ENCODE measurements around the gene SEPTIN3. TPM values are rescaled to one million over a fixed set of nuclear protein-coding genes. Genes with fewer than 3 reads are reported as not detected.

The SEPTIN3 gene
- total RNA-seq, 1 donor, result under 0.01 TPM

GRCh38 chr22:42013385-42013784 is 44.1 kb downstream of the SEPTIN3 start:
- no peak for DNase-seq (ENCODE audit: low read depth)
- H3K4me3 ChIP-seq (ENCODE audit: low read depth, low read length), result no peak overlapping the region
- TF ChIP-seq CTCF (IDR thresholded peaks at IDR 0.05; ENCODE audit: insufficient read depth, low read depth, low read length), result no peak

GRCh38 chr22:42016111-42016510 is 46.9 kb downstream of the SEPTIN3 start:
- DNase-seq (ENCODE audit: low read depth), result no peak
- TF ChIP-seq CTCF (IDR thresholded peaks at IDR 0.05; ENCODE audit: insufficient read depth, low read depth, low read length), result no peak

GRCh38 chr22:42018224-42018623 is 49.0 kb downstream of the SEPTIN3 start:
- no peak for TF ChIP-seq CTCF (IDR thresholded peaks at IDR 0.05; ENCODE audit: insufficient read depth, low read depth, low read length)
- no peak for DNase-seq (ENCODE audit: low read depth)
- H3K4me3 ChIP-seq (ENCODE audit: low read depth, low read length), result no peak overlapping the region

More at GRCh38 chr22:42016111-42016510, 46.9 kb downstream of the SEPTIN3 start:
- no peak overlapping the region for H3K4me3 ChIP-seq (ENCODE audit: low read depth, low read length)

Other genes with a start within 250 kb of the SEPTIN3 start
- 11.3 and 16.0 TPM in 2 replicates for gene CCDC134, start 168.8 kb upstream of the SEPTIN3 start, total RNA-seq
- gene SREBF2, start 136.3 kb upstream of the SEPTIN3 start, total RNA-seq, result 83.3 and 104 TPM in 2 replicates
- not detected in 2 replicates for gene SHISA8, start 54.4 kb upstream of the SEPTIN3 start, total RNA-seq
- under 0.01 TPM in 2 replicates for gene TNFRSF13C, start 42.6 kb upstream of the SEPTIN3 start, total RNA-seq
- gene CENPM, start 22.3 kb upstream of the SEPTIN3 start, total RNA-seq, result 14.2 and 21.6 TPM in 2 replicates
- gene WBP2NL, start 29.3 kb downstream of the SEPTIN3 start, total RNA-seq, result 0.32 and 0.43 TPM in 2 replicates
- 31.1 and 41.6 TPM in 2 replicates for gene NAGA, start 101.4 kb downstream of the SEPTIN3 start, total RNA-seq
- gene PHETA2, start 104.8 kb downstream of the SEPTIN3 start, total RNA-seq, result 19.0 and 21.2 TPM in 2 replicates
- gene SMDT1, start 110.3 kb downstream of the SEPTIN3 start, total RNA-seq, result 5.2 and 6.1 TPM in 2 replicates
- gene NDUFA6, start 121.3 kb downstream of the SEPTIN3 start, total RNA-seq, result 40.6 TPM in 2 replicates
- under 0.01 and 0.32 TPM in 2 replicates for gene CYP2D6, start 161.4 kb downstream of the SEPTIN3 start, total RNA-seq

All from fibroblast of villous mesenchyme (primary cell).